ENCODE measurements around the gene COPS6.

- TF ChIP-seq POLR2A (IDR thresholded peaks at IDR 0.05): no peak
- TF ChIP-seq, protein P1, sequence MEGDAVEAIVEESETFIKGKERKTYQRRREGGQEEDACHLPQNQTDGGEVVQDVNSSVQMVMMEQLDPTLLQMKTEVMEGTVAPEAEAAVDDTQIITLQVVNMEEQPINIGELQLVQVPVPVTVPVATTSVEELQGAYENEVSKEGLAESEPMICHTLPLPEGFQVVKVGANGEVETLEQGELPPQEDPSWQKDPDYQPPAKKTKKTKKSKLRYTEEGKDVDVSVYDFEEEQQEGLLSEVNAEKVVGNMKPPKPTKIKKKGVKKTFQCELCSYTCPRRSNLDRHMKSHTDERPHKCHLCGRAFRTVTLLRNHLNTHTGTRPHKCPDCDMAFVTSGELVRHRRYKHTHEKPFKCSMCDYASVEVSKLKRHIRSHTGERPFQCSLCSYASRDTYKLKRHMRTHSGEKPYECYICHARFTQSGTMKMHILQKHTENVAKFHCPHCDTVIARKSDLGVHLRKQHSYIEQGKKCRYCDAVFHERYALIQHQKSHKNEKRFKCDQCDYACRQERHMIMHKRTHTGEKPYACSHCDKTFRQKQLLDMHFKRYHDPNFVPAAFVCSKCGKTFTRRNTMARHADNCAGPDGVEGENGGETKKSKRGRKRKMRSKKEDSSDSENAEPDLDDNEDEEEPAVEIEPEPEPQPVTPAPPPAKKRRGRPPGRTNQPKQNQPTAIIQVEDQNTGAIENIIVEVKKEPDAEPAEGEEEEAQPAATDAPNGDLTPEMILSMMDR (IDR thresholded peaks at IDR 0.05): no peak
Measured at GRCh38 chr7:100074841-100075240, 13.9 kb upstream of the COPS6 start.
